Natural killer cell (primary cell): Measurements from ENCODE around the gene MFSD11. TPM values are rescaled to one million over a fixed set of nuclear protein-coding genes. Genes with fewer than 3 reads are reported as not detected.
A peak's percentile ranks its signal among the peaks of the same experiment; 100 is the strongest.

Experiments
- ATAC-seq, 3 donors: fragments of 150-1000 bp in 2 of 3; fragments of 200-7000 bp in 1 of 3; cut with Tn5 transposase; 1 replicate in 1 of 3; 2 replicates in 2 of 3; pipeline ENCODE4 v1.10.0; 2021; ENCODE audit warnings: mild to moderate bottlenecking in 2 of 3, moderate library complexity in 2 of 3
- DNase-seq, 2 donors: peaks; one replicate each; pipeline versions ENCODE4 v3.0.0 to v3.0.0-alpha.2; 2013 to 2021; ENCODE audit warnings: mixed read lengths in 1 of 2
- H3K27ac ChIP-seq: one replicate; pipeline ENCODE4 v1.5.1; 2013; ENCODE audit warnings: mild to moderate bottlenecking, low read length
- H3K27me3 ChIP-seq: one replicate; pipeline ENCODE4 v1.6.1; 2013; ENCODE audit warnings: low read length; ENCODE audit not compliant: control insufficient read depth, insufficient read depth
- H3K36me3 ChIP-seq: one replicate; pipeline ENCODE4 v1.6.1; 2013; ENCODE audit warnings: low read length; ENCODE audit not compliant: control insufficient read depth, insufficient read depth
- H3K4me1 ChIP-seq: one replicate; pipeline ENCODE4 v1.6.1; 2013; ENCODE audit warnings: low read length; ENCODE audit not compliant: control insufficient read depth, insufficient read depth
- H3K4me3 ChIP-seq: one replicate; pipeline ENCODE4 v1.5.1; 2013; ENCODE audit warnings: low read length
- H3K9me3 ChIP-seq: one replicate; pipeline ENCODE4 v1.6.1; 2013; ENCODE audit warnings: low read length; ENCODE audit not compliant: control insufficient read depth, insufficient read depth
- H3K27ac Mint-ChIP-seq, 2 donors: one replicate each; pipeline ENCODE4 v1.8.0; 2022; ENCODE audit warnings: mild to moderate bottlenecking in 2 of 2, mixed read lengths in 2 of 2, moderate library complexity in 1 of 2
- H3K27me3 Mint-ChIP-seq, 2 donors: one replicate each; pipeline ENCODE4 v1.8.0; 2022; ENCODE audit warnings: low read depth in 2 of 2, mixed read lengths in 2 of 2
- H3K36me3 Mint-ChIP-seq: one replicate; pipeline ENCODE4 v1.8.0; 2022; ENCODE audit warnings: mixed read lengths
- H3K4me1 Mint-ChIP-seq, 2 donors: one replicate each; pipeline ENCODE4 v1.8.0; 2022; ENCODE audit warnings: mixed read lengths in 2 of 2
- H3K4me3 Mint-ChIP-seq: one replicate; pipeline ENCODE4 v1.8.0; 2022; ENCODE audit warnings: mild to moderate bottlenecking, moderate library complexity, mixed read lengths
- H3K9me3 Mint-ChIP-seq, 2 donors: one replicate each; pipeline ENCODE4 v1.8.0; 2022; ENCODE audit warnings: mixed read lengths in 2 of 2
- WGBS: methylation state at CpG from one replicate; pipeline ENCODE4 v1.1.7; 2013; ENCODE audit warnings: missing lambda C conversion rate; ENCODE audit not compliant: insufficient coverage; 5-methylcytosine and 5-hydroxymethylcytosine counted together
- intact Hi-C: fragments of 100-400 bp; cut with micrococcal nuclease; formaldehyde crosslinking; loops from one replicate; pipeline ENCODE4 v1.14.2; 2022
- total RNA-seq, 4 donors: library from RNA; stranded (reverse); fragments of 120-200 nt in 1 of 4; gene quantifications; one replicate each; pipeline versions ENCODE4 v1.2.3 to v1.2.4, GENCODE V29; 2013 to 2022
- TF ChIP-seq, protein P1 (sequence below): fragments of 200-600 bp; IDR thresholded peaks from one replicate; pipeline ENCODE4 v1.8.0; 2022; ENCODE audit warnings: antibody characterized with exemption

The MFSD11 gene
- total RNA-seq, 3 donors from 2014 or later (not counting 1 experiment from before 2014, with no cell fraction given) = 32.7 to 44.0 (median 33.9) TPM

DNA sequence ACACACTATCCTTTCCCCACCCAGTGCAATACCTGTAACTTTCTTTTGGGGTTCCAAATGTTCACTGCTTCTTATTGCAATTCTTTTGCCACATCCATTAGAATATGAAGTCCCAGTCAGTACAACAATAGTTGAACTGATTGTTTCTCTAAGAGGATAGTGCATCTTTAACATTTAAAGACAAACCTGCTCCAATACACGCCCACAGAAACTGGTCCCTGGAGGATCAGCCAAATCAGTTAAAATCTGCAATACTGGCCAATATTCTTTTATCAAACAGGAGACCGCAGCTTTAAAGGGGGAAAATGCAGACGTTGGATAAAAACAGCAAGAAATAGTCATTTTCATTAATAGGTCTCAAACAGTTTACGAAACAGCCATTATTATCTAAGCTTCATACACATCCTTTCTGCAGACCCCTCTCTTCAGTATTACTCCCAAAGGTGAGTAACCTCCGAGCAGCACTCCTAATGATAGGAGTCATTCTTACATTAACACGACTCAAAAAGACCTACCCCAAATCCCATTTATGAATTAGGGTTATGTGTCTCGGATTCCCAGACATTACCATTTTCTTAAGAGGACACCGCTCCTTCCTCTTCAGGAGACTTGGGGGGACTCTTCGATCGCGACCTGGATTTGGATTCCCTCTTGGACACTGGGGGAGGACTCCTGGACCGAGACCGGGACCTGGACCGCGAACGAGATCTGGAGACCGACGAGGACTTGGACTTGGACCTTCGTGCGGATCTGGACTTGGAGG is 2.2 kb upstream of the MFSD11 start:
- Histone ChIP-seq H3K27ac (peak overlapping the region; percentile 98), H3K36me3 (peaks cover 48% of the 10 kb centered on the region), H3K4me3 (peak overlapping the region; percentile 81), H3K4me1 (peaks cover 27% of the 10 kb centered on the region), H3K27me3 (no peaks in the 10 kb centered on the region), H3K9me3 (no peaks in the 10 kb centered on the region)
- TF ChIP-seq, protein P1, sequence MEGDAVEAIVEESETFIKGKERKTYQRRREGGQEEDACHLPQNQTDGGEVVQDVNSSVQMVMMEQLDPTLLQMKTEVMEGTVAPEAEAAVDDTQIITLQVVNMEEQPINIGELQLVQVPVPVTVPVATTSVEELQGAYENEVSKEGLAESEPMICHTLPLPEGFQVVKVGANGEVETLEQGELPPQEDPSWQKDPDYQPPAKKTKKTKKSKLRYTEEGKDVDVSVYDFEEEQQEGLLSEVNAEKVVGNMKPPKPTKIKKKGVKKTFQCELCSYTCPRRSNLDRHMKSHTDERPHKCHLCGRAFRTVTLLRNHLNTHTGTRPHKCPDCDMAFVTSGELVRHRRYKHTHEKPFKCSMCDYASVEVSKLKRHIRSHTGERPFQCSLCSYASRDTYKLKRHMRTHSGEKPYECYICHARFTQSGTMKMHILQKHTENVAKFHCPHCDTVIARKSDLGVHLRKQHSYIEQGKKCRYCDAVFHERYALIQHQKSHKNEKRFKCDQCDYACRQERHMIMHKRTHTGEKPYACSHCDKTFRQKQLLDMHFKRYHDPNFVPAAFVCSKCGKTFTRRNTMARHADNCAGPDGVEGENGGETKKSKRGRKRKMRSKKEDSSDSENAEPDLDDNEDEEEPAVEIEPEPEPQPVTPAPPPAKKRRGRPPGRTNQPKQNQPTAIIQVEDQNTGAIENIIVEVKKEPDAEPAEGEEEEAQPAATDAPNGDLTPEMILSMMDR = no peak
- peaks cover 53 to 61% of the 10 kb centered on the region in 2 donors for H3K4me1 Mint-ChIP-seq
- no peak for ATAC-seq
- DNase-seq = peak in 1 of 2 donors; percentile 33
- 2% methylated on average over 19 of the region's 20 CpGs for WGBS
- peaks cover 29% of the 10 kb centered on the region for H3K36me3 Mint-ChIP-seq
- H3K9me3 Mint-ChIP-seq = no peaks in the 10 kb centered on the region
- peak overlapping the region; percentile 94 for H3K4me3 Mint-ChIP-seq
- H3K27me3 Mint-ChIP-seq = no peaks in the 10 kb centered on the region
- intact Hi-C loops = loop anchor here (1.0 to 10.0 kb wide), 2 partner anchors 8 to 471 kb away; partner anchors contain the start of gene UBALD2
- H3K27ac Mint-ChIP-seq = peak overlapping the region; percentile 99 to 100

DNA sequence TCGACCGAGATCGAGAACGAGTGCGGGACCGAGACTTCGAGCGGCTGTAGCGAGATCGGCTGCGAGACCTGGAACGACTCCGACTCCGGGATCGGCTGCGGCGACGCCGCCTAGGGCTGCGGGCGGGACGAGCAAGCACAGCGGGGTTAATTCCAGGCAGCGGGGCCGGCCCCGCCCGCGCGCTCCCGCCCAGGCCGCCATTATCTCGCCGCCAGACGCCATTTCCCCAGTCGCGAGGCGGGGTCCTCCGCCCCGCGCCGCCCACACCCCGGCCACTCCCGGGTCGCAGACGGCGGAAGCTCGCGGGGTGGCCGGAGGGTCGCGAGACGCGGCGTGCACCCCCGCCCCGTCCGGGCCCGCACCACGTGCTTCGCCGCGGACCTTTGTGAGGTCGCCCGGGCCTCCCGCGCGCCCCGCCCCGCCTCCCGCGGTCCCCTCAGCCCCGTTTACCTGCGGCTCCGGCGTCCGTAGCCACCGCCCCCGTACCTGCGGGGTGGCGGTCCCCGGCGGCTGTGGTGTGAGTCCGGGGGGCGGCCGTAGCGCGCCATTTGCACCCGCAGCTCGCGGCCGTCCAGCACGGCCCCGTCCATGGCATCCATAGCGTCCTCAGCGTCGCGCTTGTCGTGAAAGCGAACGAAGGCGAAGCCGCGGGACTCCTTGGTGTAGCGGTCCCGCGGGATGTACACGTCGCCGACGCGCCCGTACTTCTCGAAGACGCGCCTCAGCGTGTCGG is 1.4 kb upstream of the MFSD11 start:
- Mint-ChIP-seq H3K36me3 (peaks cover 29% of the 10 kb centered on the region), H3K9me3 (no peaks in the 10 kb centered on the region), H3K27me3 (no peaks in the 10 kb centered on the region), H3K4me1 (peaks cover 53 to 62% of the 10 kb centered on the region in 2 donors), H3K27ac (peak overlapping the region; percentile 99 to 100), H3K4me3 (peak overlapping the region; percentile 96)
- H3K4me1 ChIP-seq = peaks cover 27% of the 10 kb centered on the region
- peak; percentile 8 to 16 (median 14) for ATAC-seq
- DNase-seq = peak; percentile 64 to 83
- intact Hi-C loops = loop anchor here (1.0 to 10.0 kb wide), 3 partner anchors 20 to 472 kb away; partner anchors contain the start of gene UBALD2
- peak overlapping the region; percentile 81 for H3K4me3 ChIP-seq
- TF ChIP-seq, protein P1 = no peak
- no peaks in the 10 kb centered on the region for H3K9me3 ChIP-seq
- peaks cover 43% of the 10 kb centered on the region for H3K36me3 ChIP-seq
- under 1% methylated on average over 117 of the region's 117 CpGs for WGBS
- peak overlapping the region; percentile 98 for H3K27ac ChIP-seq
- H3K27me3 ChIP-seq = no peaks in the 10 kb centered on the region

DNA sequence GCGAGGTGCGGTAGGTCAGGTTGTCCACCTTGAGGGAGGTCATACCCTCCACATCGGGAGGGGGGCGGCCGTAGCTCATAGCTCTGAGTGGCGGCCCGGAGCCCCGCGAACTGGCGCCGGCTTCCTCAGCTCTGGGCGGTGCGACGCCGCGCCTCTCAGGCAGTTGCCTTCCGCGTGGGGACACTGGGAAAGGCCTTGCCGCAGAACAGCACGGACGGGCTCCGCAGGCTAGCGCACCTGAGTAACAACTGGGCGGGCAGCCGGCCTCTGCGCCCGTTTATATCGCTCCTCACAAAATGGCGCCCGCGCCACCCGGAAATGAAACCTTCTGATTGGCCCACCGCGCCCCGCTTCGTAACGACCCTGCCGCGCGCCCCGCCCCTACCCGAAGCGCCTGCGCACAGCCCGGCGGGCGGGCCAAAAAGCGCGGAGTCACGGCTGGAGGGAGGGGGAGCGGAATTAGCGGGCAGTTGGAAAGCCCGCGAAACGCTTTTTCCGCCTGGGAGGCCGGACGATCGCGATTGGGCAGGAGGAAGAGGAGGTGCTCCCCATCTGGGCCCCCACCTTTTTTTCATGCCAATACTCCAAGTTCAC is 740 bp upstream of the MFSD11 start, which contains the start of gene SRSF2:
TSS of gene SRSF2 (minus strand) at position 250 of the 594 bp plus-strand sequence. CDS start at position 79, 171 bp downstream.
- Histone ChIP-seq H3K4me1 (peaks cover 26% of the 10 kb centered on the region), H3K4me3 (peak within 1 kb of the TSS; percentile 81), H3K36me3 (peaks cover 40% of the 10 kb centered on the region), H3K9me3 (no peaks in the 10 kb centered on the region), H3K27me3 (no peaks in the 10 kb centered on the region), H3K27ac (peak within 1 kb of the TSS; percentile 98)
- peak; percentile 98 to 100 for DNase-seq
- H3K9me3 Mint-ChIP-seq = no peaks in the 10 kb centered on the region
- peak within 1 kb of the TSS; percentile 96 for H3K4me3 Mint-ChIP-seq
- intact Hi-C loops = loop anchor here (1.0 to 10.0 kb wide), 3 partner anchors 21 to 472 kb away; partner anchors contain the start of gene UBALD2
- TF ChIP-seq, protein P1 = no peak
- peaks cover 53 to 59% of the 10 kb centered on the region in 2 donors for H3K4me1 Mint-ChIP-seq
- H3K36me3 Mint-ChIP-seq = peaks cover 33% of the 10 kb centered on the region
- peak within 1 kb of the TSS; percentile 99 to 100 for H3K27ac Mint-ChIP-seq
- H3K27me3 Mint-ChIP-seq = no peaks in the 10 kb centered on the region
- peak; percentile 73 to 89 (median 75) for ATAC-seq
- WGBS = under 1% methylated on average over 60 of the region's 60 CpGs
